ENCODE results near the gene CDKN2C.
"Not testable (repeated sequence)": the region's sequence is repeated elsewhere in the genome, so short reads cannot be mapped to it uniquely, and the experiment has no call there.

The CDKN2C gene

DNA sequence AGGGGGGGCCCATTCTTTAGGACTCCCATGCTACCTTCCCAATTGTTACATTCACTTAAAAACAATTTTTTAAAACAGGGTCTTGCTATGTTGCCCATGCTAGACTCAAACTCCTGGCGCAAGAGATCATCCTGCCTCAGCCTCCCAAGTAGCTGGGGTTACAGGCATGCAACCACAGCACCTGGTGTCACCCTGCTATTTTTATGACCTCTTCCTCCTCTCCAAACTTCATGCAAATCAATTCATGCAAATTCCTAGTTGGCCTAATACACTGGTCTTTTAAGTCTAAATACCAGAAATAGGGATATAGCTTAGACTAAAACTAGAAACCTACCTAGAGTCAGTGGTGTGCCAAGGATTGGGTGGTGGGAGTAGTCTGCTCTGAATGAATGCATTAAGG is 30.1 kb downstream of the CDKN2C start:
- Histone ChIP-seq H3K79me2 (ENCODE audit: insufficient read depth, low read length) (no peaks in the 10 kb centered on the region), H3F3A (ENCODE audit: insufficient read depth, low read length) (no peaks in the 10 kb centered on the region), H3K9ac (ENCODE audit: low read length) (peak overlapping the region; percentile 39), H3K36me3 (ENCODE audit: insufficient read depth, low read length) (peaks cover 26% of the 10 kb centered on the region), H3K4me2 (ENCODE audit: low read length) (peak overlapping the region; percentile 49), H3K27ac (ENCODE audit: low read depth, low read length, poor library complexity, severe bottlenecking) (peak overlapping the region; percentile 97), H2AFZ (ENCODE audit: low read length) (no peak overlapping the region), H3K9me3 (ENCODE audit: low read length) (no peaks in the 10 kb centered on the region), H3K4me3 (ENCODE audit: low read depth, low read length, poor library complexity, severe bottlenecking) (peak overlapping the region; percentile 36), H3K27me3 (ENCODE audit: insufficient read depth, low read length) (no peaks in the 10 kb centered on the region), H4K20me1 (ENCODE audit: insufficient read depth, low read length) (no peaks in the 10 kb centered on the region), H3K4me1 (ENCODE audit: insufficient read depth, low read length, severe bottlenecking) (peaks cover 22% of the 10 kb centered on the region), H3K9me2 (ENCODE audit: low read depth, low read length) (no peaks in the 10 kb centered on the region)
- TF ChIP-seq EZH2 (IDR thresholded peaks at IDR 0.05; ENCODE audit: borderline replicate concordance, low read length) (no peak), CTCF (IDR thresholded peaks at IDR 0.05; ENCODE audit: low read length) (no peak)

DNA sequence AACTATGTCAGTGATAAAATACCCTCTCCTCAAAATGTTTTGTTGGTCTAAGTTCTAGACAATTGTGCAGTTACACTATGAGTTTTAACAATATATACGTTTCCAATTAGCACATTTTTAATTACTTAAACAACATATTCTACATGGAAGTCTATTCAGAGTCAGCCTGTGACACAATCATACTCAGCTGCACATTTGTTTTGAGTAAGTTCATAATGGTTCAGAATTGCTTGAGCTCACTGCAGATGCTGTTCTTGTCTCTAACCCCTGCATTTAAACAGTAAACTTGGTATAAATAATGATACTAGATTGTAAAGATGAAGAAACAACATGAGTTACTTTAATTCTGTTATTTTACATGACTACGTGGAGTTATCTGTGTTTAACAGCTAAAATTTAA is 30.6 kb downstream of the CDKN2C start:
- H3K4me1 ChIP-seq (ENCODE audit: insufficient read depth, low read length, severe bottlenecking), result peaks cover 22% of the 10 kb centered on the region
- TF ChIP-seq EZH2 (IDR thresholded peaks at IDR 0.05; ENCODE audit: borderline replicate concordance, low read length), result no peak
- no peak for TF ChIP-seq CTCF (IDR thresholded peaks at IDR 0.05; ENCODE audit: low read length)
- peak overlapping the region; percentile 49 for H3K4me2 ChIP-seq (ENCODE audit: low read length)

DNA sequence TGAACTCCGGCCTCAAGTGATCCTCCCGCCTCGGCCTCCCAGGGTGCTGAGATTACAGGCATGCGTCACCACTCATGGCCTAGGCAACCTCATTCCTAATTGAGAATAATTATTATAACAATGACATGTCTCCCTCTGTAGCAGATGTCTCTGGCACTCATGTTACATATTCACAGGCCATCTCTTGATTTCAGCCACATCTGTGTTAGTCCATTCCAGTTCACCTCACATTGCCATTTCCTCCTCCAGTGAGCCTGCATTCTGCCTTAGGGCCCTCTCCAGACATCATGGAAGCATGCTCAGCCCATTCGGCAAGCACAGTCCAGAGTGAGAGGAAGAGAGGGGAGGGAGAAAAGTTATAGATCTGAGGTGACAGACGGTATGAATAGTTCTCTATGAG is 32.5 kb downstream of the CDKN2C start:
- no peaks in the 10 kb centered on the region for H4K20me1 ChIP-seq (ENCODE audit: insufficient read depth, low read length)
- H3K9me3 ChIP-seq (ENCODE audit: low read length), result no peaks in the 10 kb centered on the region
- peaks cover 22% of the 10 kb centered on the region for H3K4me1 ChIP-seq (ENCODE audit: insufficient read depth, low read length, severe bottlenecking)
- no peaks in the 10 kb centered on the region for H3K79me2 ChIP-seq (ENCODE audit: insufficient read depth, low read length)
- TF ChIP-seq EZH2 (IDR thresholded peaks at IDR 0.05; ENCODE audit: borderline replicate concordance, low read length), result no peak
- TF ChIP-seq CTCF (IDR thresholded peaks at IDR 0.05; ENCODE audit: low read length), result no peak
- no peak overlapping the region for H3K4me3 ChIP-seq (ENCODE audit: low read depth, low read length, poor library complexity, severe bottlenecking)
- H3K27me3 ChIP-seq (ENCODE audit: insufficient read depth, low read length), result no peaks in the 10 kb centered on the region
- peaks cover 35% of the 10 kb centered on the region for H3K36me3 ChIP-seq (ENCODE audit: insufficient read depth, low read length)
- no peak overlapping the region for H3K4me2 ChIP-seq (ENCODE audit: low read length)
- H3K27ac ChIP-seq (ENCODE audit: low read depth, low read length, poor library complexity, severe bottlenecking), result no peak overlapping the region
- H3K9ac ChIP-seq (ENCODE audit: low read length), result no peak overlapping the region
- no peaks in the 10 kb centered on the region for H3K9me2 ChIP-seq (ENCODE audit: low read depth, low read length)
- H3F3A ChIP-seq (ENCODE audit: insufficient read depth, low read length), result no peaks in the 10 kb centered on the region
- H2AFZ ChIP-seq (ENCODE audit: low read length), result no peak overlapping the region

More for the DNA sequence above, 30.6 kb downstream of the CDKN2C start:
- no peaks in the 10 kb centered on the region for H4K20me1 ChIP-seq (ENCODE audit: insufficient read depth, low read length)
- H3K9me3 ChIP-seq (ENCODE audit: low read length), result no peaks in the 10 kb centered on the region
- H3K27me3 ChIP-seq (ENCODE audit: insufficient read depth, low read length), result no peaks in the 10 kb centered on the region
- H2AFZ ChIP-seq (ENCODE audit: low read length), result no peak overlapping the region
- H3F3A ChIP-seq (ENCODE audit: insufficient read depth, low read length), result no peaks in the 10 kb centered on the region
- no peaks in the 10 kb centered on the region for H3K9me2 ChIP-seq (ENCODE audit: low read depth, low read length)
- peak overlapping the region; percentile 39 for H3K9ac ChIP-seq (ENCODE audit: low read length)
- peak overlapping the region; percentile 97 for H3K27ac ChIP-seq (ENCODE audit: low read depth, low read length, poor library complexity, severe bottlenecking)
- H3K36me3 ChIP-seq (ENCODE audit: insufficient read depth, low read length), result peaks cover 31% of the 10 kb centered on the region
- peak overlapping the region; percentile 36 for H3K4me3 ChIP-seq (ENCODE audit: low read depth, low read length, poor library complexity, severe bottlenecking)
- no peaks in the 10 kb centered on the region for H3K79me2 ChIP-seq (ENCODE audit: insufficient read depth, low read length)

DNA sequence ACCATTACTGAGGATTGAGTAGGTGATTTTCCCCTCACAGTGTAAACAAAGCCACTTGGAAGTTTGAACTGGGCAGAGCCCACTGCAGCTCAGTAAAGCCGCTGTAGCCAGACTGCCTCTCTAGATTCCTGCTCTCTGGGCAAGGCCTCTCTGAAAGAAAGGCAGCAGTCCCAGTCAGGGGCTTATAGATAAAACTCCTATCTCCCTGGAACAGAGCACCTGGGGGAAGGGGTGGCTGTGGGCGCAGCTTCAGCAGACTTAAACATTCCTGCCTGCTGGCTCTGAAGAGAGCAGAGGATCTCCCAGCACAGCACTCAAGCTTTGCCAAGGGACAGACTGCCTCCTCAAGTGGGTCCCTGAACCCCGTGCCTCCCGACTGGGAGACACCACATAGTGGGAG is 35.5 kb downstream of the CDKN2C start:
- H3F3A ChIP-seq (ENCODE audit: insufficient read depth, low read length); H3K4me2 ChIP-seq (ENCODE audit: low read length); H2AFZ ChIP-seq (ENCODE audit: low read length); H3K27ac ChIP-seq (ENCODE audit: low read depth, low read length, poor library complexity, severe bottlenecking); H3K4me1 ChIP-seq (ENCODE audit: insufficient read depth, low read length, severe bottlenecking); H3K4me3 ChIP-seq (ENCODE audit: low read depth, low read length, poor library complexity, severe bottlenecking); H4K20me1 ChIP-seq (ENCODE audit: insufficient read depth, low read length); H3K9ac ChIP-seq (ENCODE audit: low read length); H3K9me3 ChIP-seq (ENCODE audit: low read length); H3K27me3 ChIP-seq (ENCODE audit: insufficient read depth, low read length); H3K9me2 ChIP-seq (ENCODE audit: low read depth, low read length); H3K79me2 ChIP-seq (ENCODE audit: insufficient read depth, low read length): not testable (repeated sequence)
- peaks cover 35% of the 10 kb centered on the region for H3K36me3 ChIP-seq (ENCODE audit: insufficient read depth, low read length)

Data from OCI-LY1 (cell line).